ELR (cell line): ENCODE measurements around the gene ST6GALNAC5.
"Not testable (repeated sequence)": the region's sequence is repeated elsewhere in the genome, so short reads cannot be mapped to it uniquely, and the experiment has no call there.

Experiments
- DNase-seq: peaks from one replicate; pipeline ENCODE4 v3.0.0-alpha.2; 2015; ENCODE audit warnings: low read depth

ST6GALNAC5 gene

DNA sequence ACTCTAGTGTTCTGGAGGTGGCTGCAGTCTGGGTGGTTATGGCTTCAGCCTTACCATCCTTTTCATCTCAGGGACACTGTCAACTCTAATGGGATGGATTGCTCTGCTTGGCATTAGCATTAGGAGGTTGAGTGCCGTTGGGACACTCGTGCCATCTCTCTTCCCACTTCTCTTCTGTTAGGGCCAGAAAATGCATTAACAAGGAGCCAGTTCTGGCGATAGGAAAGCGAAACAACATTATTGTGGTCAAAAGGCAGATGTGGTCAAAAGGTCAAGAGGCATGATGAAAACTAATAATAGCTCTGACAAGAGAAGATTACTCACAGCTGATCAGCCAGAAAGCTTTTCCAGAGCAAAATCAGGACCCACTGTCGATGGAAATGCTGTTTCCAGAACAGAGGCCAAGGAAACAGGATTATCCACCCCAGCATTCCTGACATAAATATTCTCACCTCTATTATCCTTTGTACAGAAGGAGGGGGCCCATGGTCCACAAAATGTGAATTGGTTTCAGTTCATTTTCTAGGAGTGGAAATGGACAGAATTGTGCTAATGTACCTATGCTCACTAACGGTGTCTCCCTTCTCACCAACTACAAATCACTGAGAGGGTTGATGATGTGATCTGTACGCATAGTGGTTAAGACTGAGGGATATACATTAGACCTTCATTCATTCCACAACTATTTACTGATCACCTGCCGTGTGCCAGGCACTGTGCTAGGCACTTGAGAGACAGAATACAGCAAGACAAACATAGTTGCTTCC, 72.0 kb downstream of the ST6GALNAC5 start:
- DNase-seq = peak; percentile 73

DNA sequence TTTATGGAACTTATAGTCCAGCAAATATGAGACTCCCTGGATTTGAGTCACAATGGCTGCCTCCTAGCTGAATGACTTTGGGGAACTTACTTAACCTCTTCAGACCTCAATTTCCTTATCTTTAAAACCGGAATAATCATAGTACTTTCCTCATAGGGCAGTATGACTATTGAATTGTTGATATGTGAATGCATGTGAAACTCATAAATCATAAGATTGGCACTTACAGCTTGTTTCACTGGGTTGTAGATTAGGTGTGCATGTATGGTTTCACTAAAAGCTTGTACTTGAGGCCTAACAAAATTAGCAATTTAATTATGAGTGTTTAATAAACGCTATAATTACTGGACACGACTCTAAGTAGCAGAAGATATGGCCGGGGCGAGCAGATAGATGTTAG, 72.5 kb downstream of the ST6GALNAC5 start:
- no peak for DNase-seq

DNA sequence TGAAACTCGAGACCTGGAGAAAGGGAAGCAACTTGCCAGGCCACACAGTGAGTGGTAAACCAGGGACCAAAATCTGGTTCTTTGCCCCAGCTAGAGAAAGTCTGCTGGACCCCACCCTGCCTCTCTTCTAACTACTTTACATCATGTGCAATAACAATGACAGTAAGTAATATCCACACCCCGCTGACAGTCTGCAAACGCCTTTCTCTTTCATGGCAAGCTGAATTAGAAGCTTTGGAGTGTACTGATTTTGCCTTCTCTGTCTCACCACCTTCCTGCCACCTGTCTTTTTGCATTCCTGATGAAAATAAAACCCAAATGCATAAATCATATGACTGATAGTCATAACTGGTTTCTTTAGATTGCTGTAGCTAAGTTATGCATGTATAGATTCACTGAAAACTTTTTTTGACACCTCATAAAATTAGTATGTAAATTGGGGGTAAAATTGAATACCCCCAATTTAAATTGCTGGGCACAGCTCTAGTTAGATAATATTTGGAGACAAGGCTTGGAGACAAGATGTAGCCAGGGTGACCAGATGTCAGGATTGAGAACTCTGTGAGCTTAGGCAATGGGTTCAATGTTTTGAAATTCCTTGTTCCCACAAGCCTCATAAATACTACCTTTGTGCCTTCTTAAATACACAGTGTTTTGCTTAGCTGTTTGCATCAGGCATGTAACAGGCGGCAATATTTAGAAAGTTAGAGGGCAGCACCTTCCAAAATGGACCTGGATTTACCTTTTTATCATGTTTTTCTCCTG, 73.5 kb downstream of the ST6GALNAC5 start:
- no peak for DNase-seq

DNA sequence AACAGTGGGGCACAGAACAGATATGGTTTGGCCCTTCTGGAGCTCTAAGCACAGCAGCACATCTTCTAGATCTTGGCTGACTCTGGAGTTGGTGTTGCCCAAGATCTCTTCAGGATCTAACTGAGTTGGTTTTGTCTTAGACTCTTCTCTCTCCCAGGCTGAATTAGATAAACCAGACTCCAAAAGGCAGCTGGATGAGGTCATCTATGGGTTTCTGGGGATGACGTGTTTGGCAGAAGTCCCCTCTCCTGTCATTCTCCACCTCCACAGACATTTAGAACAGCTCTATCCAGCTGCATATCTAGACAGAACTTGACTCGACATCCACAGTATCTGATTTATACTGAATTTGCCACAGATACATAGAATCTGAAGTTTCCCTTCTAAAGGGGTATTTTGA, 75.3 kb downstream of the ST6GALNAC5 start:
- DNase-seq = peak; percentile 55

DNA sequence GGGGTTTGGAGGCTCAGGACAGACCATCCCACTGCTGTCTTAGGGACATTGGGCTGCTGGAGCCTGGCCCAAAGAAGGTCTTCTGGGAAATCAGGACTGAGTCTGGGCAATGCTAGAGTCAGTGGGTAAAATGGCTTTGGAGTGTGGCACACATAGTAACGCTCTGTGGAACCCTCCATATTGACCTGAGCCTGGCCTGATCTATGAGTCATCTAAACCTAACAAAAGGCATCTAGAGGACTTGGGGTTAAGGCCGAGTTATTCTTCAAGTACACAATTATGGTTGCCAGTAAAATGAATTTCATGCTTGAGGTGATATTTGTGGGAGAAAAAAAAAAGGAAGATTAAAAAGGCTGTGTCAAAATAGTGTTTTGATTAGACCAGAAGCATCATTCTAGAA, 77.7 kb downstream of the ST6GALNAC5 start:
- DNase-seq = peak; percentile 34

DNA sequence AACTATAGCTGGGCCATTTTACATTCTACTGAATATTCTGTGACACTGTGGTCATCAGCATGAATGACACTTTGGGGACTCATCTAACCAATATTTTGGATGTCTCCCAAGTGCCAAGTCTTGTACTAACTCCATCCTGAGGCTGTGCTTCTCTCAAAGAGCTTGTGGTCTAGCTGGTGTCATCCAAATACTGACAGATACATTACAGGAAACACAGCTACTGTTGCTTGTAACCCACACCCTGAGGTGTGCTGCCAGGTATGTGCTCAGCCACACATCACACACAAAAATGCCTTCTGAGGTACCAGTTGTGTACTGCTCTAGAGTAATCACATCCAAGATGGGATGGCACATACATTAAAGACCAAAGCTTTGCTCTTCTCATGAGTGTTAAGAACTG, 81.6 kb downstream of the ST6GALNAC5 start:
- DNase-seq = peak; percentile 25

DNA sequence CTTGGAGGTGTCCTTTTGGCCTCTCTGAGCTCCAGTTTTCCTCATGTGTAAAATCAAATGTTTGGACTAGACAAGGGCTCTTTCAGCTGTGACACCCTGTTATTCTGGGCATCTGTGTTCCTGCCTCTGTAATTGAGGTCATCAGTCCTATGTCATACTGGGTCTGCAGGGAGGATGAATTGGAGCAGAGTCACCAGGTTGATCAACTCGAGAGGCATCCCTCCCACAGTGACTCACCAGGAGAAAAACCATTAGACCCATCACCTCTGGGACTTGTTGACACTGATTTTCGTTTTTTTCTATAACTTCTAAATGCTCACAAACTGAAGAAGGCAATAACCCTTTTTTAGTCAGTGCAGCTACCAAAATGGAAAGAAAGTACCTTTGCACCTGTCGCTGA, 82.2 kb downstream of the ST6GALNAC5 start:
- peak; percentile 93 for DNase-seq

DNA sequence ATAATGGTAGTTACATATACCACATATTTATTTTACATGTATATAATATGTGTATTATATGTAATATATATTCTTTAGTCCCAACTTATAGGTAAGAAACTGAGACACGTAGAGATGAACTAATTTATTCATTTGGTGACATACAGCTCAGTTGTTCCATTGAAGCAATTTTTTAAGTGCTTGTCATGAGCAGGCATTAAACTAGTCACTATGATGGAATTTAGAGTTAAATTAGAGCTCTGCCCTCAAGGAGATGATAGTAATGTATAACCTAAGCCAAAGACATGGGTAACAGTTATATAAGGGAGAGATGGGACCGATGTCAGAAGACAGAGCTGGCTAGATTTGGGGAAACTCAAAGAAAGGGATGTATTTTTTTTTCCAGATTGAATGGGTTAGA, 83.0 kb downstream of the ST6GALNAC5 start:
- peak; percentile 79 for DNase-seq

DNA sequence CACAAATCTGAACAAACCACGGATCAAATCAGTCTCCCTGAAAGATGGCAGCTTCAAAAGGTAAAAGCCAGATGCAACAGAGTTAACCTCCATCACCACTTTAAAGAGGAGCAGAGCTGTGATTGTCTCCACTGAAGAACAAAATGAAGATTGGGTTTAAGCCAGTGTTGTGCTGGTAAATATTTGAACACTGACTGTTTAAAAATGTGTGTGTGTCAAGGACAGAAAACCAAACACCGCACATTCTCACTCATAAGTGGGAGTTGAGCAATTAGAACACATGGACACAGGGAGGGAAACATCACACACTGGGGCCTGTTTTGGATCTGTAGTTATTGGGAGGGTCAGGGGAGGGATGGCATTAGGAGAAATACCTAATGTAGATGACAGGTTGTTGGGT, 83.9 kb downstream of the ST6GALNAC5 start:
- peak; percentile 45 for DNase-seq

DNA sequence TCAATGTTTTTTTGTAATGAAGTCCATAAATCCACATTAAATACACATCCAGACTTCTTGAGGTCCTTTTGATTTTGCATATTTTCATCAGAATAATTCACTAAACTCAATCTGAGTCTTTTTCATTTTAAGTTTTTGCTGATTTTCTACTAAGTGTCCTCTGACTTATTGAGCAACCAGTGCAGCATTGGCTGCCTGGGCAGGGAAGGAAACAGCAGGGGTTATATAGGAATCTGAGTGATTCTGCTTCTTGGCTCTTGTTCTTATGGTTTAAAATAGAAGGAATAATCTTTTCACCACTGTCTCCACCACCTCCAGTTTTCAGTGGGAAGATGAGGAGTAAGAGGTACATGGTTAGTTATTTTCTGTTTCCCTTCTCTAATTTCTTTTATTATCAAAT, 88.4 kb downstream of the ST6GALNAC5 start:
- DNase-seq = no peak

DNA sequence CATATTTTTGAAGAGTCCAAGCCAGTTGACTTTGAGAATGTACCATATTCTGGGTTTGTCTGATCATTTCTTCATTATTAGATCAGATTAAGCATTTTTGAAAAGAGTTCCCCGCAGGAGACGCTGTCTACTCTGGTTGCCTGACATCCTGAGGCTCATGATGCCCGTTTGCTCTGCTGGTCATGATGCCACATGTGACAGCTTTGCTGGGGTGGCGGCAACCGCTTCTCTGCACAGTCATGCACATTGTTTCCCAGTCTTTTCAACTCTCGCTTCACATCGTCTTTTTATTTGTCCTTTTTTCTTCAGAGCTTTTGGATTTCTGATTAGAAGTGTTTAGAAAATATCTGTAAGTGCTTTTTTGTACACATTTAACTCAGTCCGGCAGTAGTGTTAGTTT, 90.7 kb downstream of the ST6GALNAC5 start:
- DNase-seq = no peak

DNA sequence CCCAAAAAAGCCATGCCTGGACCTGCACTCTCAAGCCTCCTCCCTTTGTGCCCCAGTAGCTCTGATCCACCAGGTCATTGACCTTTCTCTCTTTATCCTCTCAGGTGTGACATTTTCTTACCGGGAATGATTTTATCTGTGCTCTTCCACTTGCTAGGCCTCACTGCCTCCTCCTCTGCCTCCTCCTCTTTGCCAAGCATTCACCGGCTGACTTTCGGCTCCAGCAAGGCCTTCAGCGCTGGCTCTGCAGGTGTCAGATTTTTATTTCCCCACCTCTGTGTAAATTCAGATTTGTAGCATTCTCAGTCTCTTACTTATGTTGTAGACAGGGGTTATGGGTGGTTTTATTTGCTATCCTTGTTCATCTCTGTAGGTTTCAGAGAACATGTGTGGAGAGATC, 91.5 kb downstream of the ST6GALNAC5 start:
- DNase-seq = no peak

DNA sequence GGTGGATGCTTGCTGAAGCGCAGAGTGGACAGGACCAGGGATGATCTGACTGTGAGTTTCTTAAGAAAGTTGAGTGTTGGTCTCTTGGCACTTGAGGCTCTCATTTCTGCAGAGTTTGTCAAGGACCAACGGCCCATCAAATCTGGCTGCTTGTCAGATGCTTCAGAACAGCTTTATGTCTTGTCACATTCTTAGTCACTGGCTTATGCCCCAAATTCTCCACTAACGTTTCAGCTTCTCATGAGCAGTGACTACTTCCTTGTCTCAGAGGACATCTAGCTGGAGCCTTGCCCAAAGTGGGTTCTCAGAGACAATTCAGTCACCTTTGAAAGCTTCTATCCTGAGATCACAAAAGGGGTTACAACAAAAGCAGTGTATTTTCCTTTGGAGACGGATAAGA, 92.3 kb downstream of the ST6GALNAC5 start:
- no peak for DNase-seq

DNA sequence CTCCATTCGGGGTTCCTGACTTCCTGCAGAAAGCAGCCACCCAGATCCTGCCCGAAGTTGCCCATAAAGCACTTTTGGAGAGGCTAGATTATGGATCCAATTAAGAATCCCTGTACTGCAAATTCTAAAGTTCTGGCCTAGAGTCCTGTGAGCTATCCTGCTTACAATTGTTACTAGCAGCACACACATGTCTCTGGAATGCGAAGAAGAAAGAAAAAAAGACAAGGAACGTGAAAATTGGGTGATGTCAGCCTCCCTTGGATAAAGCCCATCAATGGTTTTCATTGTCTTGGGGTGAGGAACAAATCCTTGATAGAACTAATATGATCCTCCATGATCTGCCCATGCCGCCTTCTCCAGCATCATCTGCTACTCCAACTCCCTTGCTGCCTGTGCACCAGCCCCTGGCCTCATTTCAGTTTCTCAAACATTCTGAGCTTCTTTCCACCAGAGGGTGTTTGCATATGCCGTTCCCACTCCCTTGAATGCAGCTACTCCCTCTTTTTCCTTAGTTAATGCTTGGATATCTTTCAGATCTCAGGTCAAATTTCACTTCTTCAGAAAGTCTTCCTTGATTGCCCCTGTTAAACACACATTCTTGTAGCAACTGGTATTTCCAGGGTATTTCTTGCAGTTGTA, 94.0 kb downstream of the ST6GALNAC5 start:
- peak; percentile 67 for DNase-seq

DNA sequence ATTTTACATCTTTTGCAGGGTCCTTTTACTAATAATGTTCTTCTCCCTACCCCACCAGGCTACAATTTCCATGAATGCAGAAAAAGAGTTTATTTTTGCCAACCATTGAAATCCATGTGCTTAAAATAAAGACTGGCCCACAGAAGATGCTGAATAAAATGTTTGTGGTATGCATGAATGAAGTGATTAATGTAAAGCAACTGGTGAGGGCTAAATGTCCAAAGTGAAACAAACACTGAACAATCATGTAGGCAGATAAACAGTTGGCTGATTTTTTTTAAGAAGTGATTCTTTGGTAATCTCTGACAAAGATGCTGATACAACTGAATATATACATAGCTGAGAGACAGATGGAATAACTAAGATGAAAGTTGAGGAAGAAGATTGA, 94.5 kb downstream of the ST6GALNAC5 start:
- DNase-seq = no peak

DNA sequence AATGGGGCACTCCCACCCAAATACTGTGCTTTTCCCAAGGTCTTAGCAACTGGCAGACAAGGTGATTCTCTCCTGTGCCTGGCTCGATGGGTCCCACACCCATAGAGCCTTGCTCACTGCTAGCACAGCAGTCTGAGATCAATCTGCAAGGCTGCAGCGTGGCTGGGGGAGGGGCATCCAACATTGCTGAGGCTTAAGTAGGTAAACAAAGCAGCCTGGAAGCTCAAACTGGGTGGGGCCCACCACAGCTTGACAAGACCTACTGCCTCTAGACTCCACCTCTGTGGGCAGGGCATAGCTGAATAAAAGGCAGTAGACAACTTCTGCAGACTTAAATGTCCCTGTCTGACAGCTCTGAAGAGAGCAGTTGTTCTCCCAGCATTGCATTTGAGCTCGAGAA, 114.0 kb downstream of the ST6GALNAC5 start:
- not testable (repeated sequence) for DNase-seq

DNA sequence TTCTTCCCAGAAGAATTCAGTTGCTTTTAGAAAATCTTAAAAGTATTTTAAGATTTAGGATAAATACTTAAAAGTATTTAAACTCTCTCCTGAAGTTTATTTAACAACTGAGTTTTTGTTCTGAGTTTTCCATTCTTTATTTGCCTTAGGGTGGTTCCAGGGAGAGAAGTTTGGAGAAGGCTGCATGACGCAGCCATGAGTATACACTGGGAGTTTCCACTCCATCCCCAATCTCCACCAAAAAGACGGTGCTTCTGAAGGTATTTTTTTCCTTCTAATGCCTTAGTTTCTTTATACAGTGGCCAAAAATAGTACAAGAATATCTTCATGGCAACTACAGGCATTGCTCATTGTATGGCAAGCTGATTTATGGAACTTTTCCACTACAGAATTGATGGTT, 122.7 kb downstream of the ST6GALNAC5 start:
- peak; percentile 7 for DNase-seq

DNA sequence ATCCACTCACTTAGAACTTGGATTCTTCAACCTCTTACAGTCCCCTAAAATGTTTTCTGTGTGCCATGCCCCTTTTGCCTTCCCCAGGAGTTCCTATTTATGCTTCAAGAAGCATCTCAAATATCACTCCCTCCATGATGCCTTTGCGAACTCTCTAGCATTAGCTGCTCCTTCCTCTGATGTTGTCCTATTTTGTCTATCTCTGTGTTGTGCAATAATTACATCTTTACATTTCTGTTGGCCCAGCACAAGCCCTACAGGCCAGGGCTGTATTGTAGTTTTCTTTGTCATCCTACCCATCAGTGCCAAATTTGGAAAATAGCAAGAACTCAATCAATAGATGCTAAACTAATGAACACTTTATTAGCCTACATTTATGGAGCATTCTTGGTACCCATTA, 125.8 kb downstream of the ST6GALNAC5 start:
- DNase-seq = no peak

DNA sequence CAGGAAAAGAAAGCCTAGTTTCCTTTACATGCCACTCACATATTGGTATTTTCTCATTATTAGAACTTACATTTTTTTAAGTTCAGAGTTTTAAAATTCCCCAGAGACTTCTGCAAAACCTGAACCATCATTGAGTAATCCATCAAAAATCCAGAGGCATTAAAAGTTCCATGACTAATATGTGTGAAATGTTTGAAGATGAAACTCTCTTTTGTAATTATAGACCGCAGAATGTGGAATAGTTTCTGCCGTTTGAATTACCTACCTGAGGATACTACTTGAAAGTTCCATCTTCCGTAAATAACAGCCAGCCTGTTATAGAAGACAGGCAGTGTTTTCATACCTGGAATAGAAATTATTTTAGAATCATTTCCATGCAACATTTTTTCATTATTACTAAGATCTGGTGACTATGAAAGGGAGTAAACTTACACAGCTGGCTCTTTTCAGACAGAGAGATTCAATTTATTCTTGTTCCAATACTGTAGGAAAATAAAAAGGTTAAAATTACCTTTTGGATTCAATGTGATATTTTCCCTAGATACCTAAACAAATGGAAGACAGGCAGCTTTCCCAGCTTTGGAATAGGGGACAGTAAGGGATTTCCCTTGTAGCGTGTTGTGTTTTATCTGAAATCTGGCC, 131.4 kb downstream of the ST6GALNAC5 start:
- DNase-seq = peak; percentile 93

DNA sequence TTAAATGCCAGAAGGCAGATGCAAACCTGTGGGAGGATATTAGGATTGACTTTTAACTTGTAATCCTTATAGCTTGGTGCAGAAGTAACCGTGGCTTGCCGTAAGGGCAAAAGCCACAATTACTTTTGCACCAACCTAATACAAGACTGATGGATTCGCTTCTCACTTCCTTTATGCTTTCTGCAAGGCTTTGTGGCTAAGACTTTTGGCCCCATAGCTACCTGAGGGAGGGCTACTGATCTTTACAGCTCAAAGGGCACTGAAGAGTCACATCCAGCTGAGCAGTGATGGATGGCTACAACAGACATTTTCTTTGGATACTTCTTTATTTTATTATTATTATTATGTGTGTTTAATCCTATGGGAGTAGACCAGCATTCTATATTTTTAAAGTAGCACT, 140.4 kb downstream of the ST6GALNAC5 start:
- DNase-seq = no peak

DNA sequence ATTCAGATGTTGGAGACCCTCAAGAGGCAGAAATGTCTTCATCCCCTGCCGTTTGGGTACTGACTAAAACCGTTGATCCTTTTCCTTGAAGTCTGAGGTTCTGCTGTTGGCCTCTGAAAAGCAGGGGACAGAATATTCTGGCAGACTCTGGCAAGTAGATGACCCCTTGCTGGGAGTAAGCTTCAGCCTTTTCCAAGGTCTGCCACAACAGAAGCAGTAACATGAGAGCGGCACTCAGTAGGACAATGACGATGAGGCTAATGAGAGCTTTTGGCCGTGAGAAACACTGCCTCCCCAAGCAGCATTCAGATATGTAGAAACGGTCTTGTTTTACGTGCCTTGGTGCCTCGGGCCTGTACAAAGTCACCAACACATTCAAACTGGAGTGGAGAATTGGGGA, 143.7 kb downstream of the ST6GALNAC5 start:
- no peak for DNase-seq

DNA sequence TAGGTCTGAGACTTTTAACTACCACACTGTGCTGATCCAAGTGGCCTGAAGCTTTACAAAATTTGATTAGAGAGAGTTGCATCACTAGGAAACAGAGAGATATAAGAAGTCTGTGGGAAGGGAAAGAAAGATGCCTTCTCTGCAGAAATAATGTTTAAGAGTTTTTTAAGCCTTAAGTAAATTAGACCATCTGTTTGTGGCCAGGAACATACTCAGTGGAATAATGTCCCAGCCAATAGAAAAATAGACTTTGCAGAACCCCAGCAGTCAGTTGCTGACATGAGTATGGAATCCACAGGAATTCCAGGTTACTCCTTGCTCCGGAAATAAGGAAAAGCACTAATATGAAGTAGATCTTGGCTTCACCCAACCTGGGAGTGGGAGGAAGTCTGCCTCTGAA, 144.8 kb downstream of the ST6GALNAC5 start:
- DNase-seq = no peak
